ENCODE data around the gene ERC2. TPM values are rescaled to one million over a fixed set of nuclear protein-coding genes. Genes with fewer than 3 reads are reported as not detected.

The ERC2 gene
- total and polyA plus RNA-seq, 2 of the 8 experiments (the other 6 are each of a cell fraction or from before 2014, with no cell fraction given): 16.4 to 22.8 TPM

DNA sequence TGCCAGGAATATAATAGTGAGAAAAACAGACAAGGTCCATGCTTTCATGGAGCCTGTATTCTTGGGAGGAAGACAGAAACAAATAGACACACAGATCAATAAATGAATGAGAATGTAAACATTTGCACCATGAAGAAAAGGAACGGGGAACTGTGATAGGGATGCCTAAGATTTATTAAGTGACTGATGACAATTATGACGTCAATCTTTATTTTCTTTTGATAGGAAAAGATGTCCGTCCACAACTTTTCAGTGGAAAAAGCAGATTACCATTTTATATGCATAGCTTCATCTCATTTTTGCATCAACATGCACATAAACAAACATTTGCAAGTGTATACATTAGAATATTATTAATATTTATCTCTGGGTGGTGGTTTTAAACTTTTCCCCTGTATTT lies 953.3 kb downstream of the ERC2 start:
- Histone ChIP-seq H3K27ac (ENCODE audit: low read depth, low read length) (no peak overlapping the region), H3K27me3 (replicated peaks in 1 of 4; ENCODE audit: control insufficient read depth in 3 of 4, extremely low read depth in 1 of 4, insufficient read depth in 3 of 4, low read length in 3 of 4) (no peaks in the 10 kb centered on the region), H3K18ac (ENCODE audit: extremely low read depth, low read length) (no peak overlapping the region), H3K23me2 (ENCODE audit: low read depth, low read length) (no peaks in the 10 kb centered on the region), H2AK5ac (ENCODE audit: low read depth, low read length) (no peak overlapping the region), H2BK12ac (ENCODE audit: low read depth, low read length) (no peak overlapping the region), H3K79me2 (ENCODE audit: control insufficient read depth in 1 of 2, insufficient read depth in 2 of 2, low read length in 2 of 2) (no peaks in the 10 kb centered on the region), H2BK120ac (replicated peaks; ENCODE audit: low read depth, low read length) (no peak overlapping the region), H3K9me3 (ENCODE audit: insufficient read depth in 2 of 2, low read depth in 1 of 2, low read length in 1 of 2) (no peaks in the 10 kb centered on the region), H4K20me1 (replicated peaks in 1 of 2; ENCODE audit: control insufficient read depth in 1 of 2, insufficient read depth in 2 of 2, low read length in 2 of 2) (no peaks in the 10 kb centered on the region), H4K91ac (replicated peaks; ENCODE audit: insufficient read length, low read length) (no peak overlapping the region), H3K23ac (ENCODE audit: insufficient read length) (no peak overlapping the region), H4K8ac (ENCODE audit: extremely low read depth, insufficient read depth, low read length) (no peak overlapping the region), H2BK15ac (ENCODE audit: low read length) (no peak overlapping the region), H4K5ac (ENCODE audit: insufficient read length, low read depth, low read length) (no peak overlapping the region), H3K4ac (replicated peaks; ENCODE audit: insufficient read length, low read depth, low read length) (no peak overlapping the region), H3K79me1 (ENCODE audit: low read depth, low read length) (no peaks in the 10 kb centered on the region), H2BK20ac (ENCODE audit: low read length) (no peak overlapping the region), H3K56ac (replicated peaks; ENCODE audit: insufficient read length, low read depth, low read length) (no peak overlapping the region), H3K36me3 (ENCODE audit: control insufficient read depth in 2 of 4, insufficient read depth in 4 of 4, low read length in 3 of 4) (no peaks in the 10 kb centered on the region), H3K4me2 (ENCODE audit: insufficient read depth in 1 of 2, low read depth in 2 of 2, low read length in 2 of 2) (no peak overlapping the region), H3K4me1 (replicated peaks in 1 of 4; ENCODE audit: control insufficient read depth in 3 of 4, insufficient read depth in 4 of 4, low read length in 3 of 4) (peaks cover 6 to 22% (median 17%) of the 10 kb centered on the region in 4 experiments), H3K14ac (ENCODE audit: insufficient read length) (no peak overlapping the region), H3K4me3 (ENCODE audit: extremely low read depth in 1 of 4, insufficient read depth in 2 of 4, low read depth in 3 of 4, low read length in 4 of 4) (no peak overlapping the region), H3K9ac (replicated peaks in 1 of 4; ENCODE audit: extremely low read depth in 1 of 4, low read depth in 3 of 4, low read length in 3 of 4) (no peak overlapping the region), H2BK5ac (ENCODE audit: low read depth, low read length) (no peak overlapping the region), H2AFZ (ENCODE audit: low read length) (no peak overlapping the region)
- no peak for FAIRE-seq
- CTCF ChIA-PET (ENCODE audit: partially characterized antibody): interaction anchor here (0.6 kb wide), 1 partner anchor 38 kb away, joined by 3 read pairs; no protein-coding TSS in a partner anchor
- DNase-seq (ENCODE audit: low read depth in 1 of 2, low spot score in 2 of 2): no peak
- 86% methylated on average over 3 of the region's 3 CpGs; no CpG with 5 or more reads in 1 of the 2 experiments for WGBS, 2 experiments (ENCODE audit: extremely low coverage in 1 of 2, insufficient coverage in 1 of 2, insufficient read length in 1 of 2, insufficient replicate concordance in 2 of 2, low coverage in 1 of 2, low lambda C conversion rate in 2 of 2, missing lambda C conversion rate in 1 of 2)
- POLR2A ChIA-PET (ENCODE audit: partially characterized antibody): no interaction called here
- no peak for TF ChIP-seq BACH1 (IDR thresholded peaks at IDR 0.05; ENCODE audit: low read length)
- no peak for TF ChIP-seq EGR1 (IDR thresholded peaks at IDR 0.05; ENCODE audit: borderline replicate concordance, low read depth, low read length)
- TF ChIP-seq JUN (IDR thresholded peaks at IDR 0.05; ENCODE audit: low read depth, low read length): no peak
- no peak for TF ChIP-seq GABPA (IDR thresholded peaks at IDR 0.05; ENCODE audit: borderline replicate concordance, insufficient read depth, low read length)
- no peak for TF ChIP-seq CTBP2 (IDR thresholded peaks at IDR 0.05; ENCODE audit: borderline replicate concordance, insufficient read depth, insufficient read length, low read length)
- TF ChIP-seq CHD2 (IDR thresholded peaks at IDR 0.05; ENCODE audit: low read length): no peak
- TF ChIP-seq HDAC6 (IDR thresholded peaks at IDR 0.05; ENCODE audit: low read depth, low read length): no peak
- no peak for TF ChIP-seq JUND (IDR thresholded peaks at IDR 0.05; ENCODE audit: low read length)
- TF ChIP-seq RFX5 (IDR thresholded peaks at IDR 0.05; ENCODE audit: borderline replicate concordance, low read depth, low read length): no peak
- TF ChIP-seq CBX8 (IDR thresholded peaks at IDR 0.05; ENCODE audit: borderline replicate concordance, low read depth, low read length): no peak
- no peak for TF ChIP-seq SIRT6 (IDR thresholded peaks at IDR 0.05; ENCODE audit: low read length)
- no peak for TF ChIP-seq FOSL1 (IDR thresholded peaks at IDR 0.05; ENCODE audit: insufficient read depth, low read depth, low read length)
- TF ChIP-seq BRCA1 (IDR thresholded peaks at IDR 0.05; ENCODE audit: low read depth, low read length): no peak
- no peak for TF ChIP-seq POLR2A (IDR thresholded peaks at IDR 0.05; ENCODE audit: control extremely low read depth in 1 of 2, low read depth in 2 of 2, low read length in 2 of 2)
- no peak for TF ChIP-seq ASH2L (IDR thresholded peaks at IDR 0.05; ENCODE audit: low read length)
- TF ChIP-seq TCF12 (IDR thresholded peaks at IDR 0.05; ENCODE audit: low read depth, low read length): no peak

Data from H1 (cell line).